OCI-LY1 (cell line): ENCODE measurements around the gene CFAP20DC.
"Not testable (repeated sequence)": the region's sequence is repeated elsewhere in the genome, so short reads cannot be mapped to it uniquely, and the experiment has no call there.

Source experiments
- H2AFZ ChIP-seq: fragments of 200-600 bp; sonication (generic), shearing (Covaris generic); 2 replicates; pipeline ENCODE4 v1.6.0; 2014; ENCODE audit warnings: antibody characterized with exemption, mild to moderate bottlenecking, low read length
- H3F3A ChIP-seq: fragments of 200-600 bp; sonication (generic), shearing (Covaris generic); 2 replicates; pipeline ENCODE4 v1.6.0; 2014; ENCODE audit warnings: mild to moderate bottlenecking, antibody characterized with exemption, low read length, moderate library complexity; ENCODE audit not compliant: insufficient read depth
- H3K27ac ChIP-seq: fragments of 200-600 bp; sonication (generic); 2 replicates; pipeline ENCODE4 v1.5.1; 2014; ENCODE audit warnings: low read length, mixed run types, mild to moderate bottlenecking, low read depth; ENCODE audit not compliant: poor library complexity, severe bottlenecking
- H3K27me3 ChIP-seq: fragments of 200-600 bp; sonication (generic); 2 replicates; pipeline ENCODE4 v1.6.0; 2014; ENCODE audit warnings: antibody characterized with exemption, mild to moderate bottlenecking, low read length, moderate library complexity; ENCODE audit not compliant: insufficient read depth
- H3K36me3 ChIP-seq: fragments of 200-600 bp; sonication (generic); 2 replicates; pipeline ENCODE4 v1.6.1; 2014; ENCODE audit warnings: mild to moderate bottlenecking, antibody characterized with exemption, low read length, moderate library complexity, mixed read lengths; ENCODE audit not compliant: insufficient read depth
- H3K4me1 ChIP-seq: fragments of 200-600 bp; sonication (generic); 2 replicates; pipeline ENCODE4 v1.5.1; 2014; ENCODE audit warnings: mild to moderate bottlenecking, low read length, moderate library complexity; ENCODE audit not compliant: insufficient read depth, severe bottlenecking
- H3K4me2 ChIP-seq: fragments of 200-600 bp; sonication (generic), shearing (Covaris generic); 2 replicates; pipeline ENCODE4 v1.6.1; 2014; ENCODE audit warnings: low read length
- H3K4me3 ChIP-seq: fragments of 200-600 bp; sonication (generic); 2 replicates; pipeline ENCODE4 v1.5.1; 2014; ENCODE audit warnings: low read length, low read depth, mild to moderate bottlenecking, mixed read lengths; ENCODE audit not compliant: poor library complexity, severe bottlenecking
- H3K79me2 ChIP-seq: fragments of 200-600 bp; shearing (Covaris generic); 2 replicates; pipeline ENCODE4 v1.6.1; 2016; ENCODE audit warnings: mixed run types, low read length, mixed read lengths; ENCODE audit not compliant: insufficient read depth
- H3K9ac ChIP-seq: fragments of 200-600 bp; sonication (generic), shearing (Covaris generic); 2 replicates; pipeline ENCODE4 v1.6.1; 2014; ENCODE audit warnings: mild to moderate bottlenecking, low read length, mixed read lengths
- H3K9me2 ChIP-seq: fragments of 200-600 bp; sonication (generic), shearing (Covaris generic); 2 replicates; pipeline ENCODE4 v1.6.1; 2014; ENCODE audit warnings: low read depth, mild to moderate bottlenecking, low read length, mixed read lengths
- H3K9me3 ChIP-seq: fragments of 200-600 bp; shearing (Covaris generic); 2 replicates; pipeline ENCODE4 v1.6.1; 2014; ENCODE audit warnings: low read length, mixed read lengths
- H4K20me1 ChIP-seq: fragments of 200-600 bp; sonication (generic), shearing (Covaris generic); 2 replicates; pipeline ENCODE4 v1.6.0; 2016; ENCODE audit warnings: mild to moderate bottlenecking, low read length; ENCODE audit not compliant: insufficient read depth
- EZH2 ChIP-seq: fragments of 200-600 bp; sonication (generic), shearing (Covaris generic); IDR thresholded peaks from 2 replicates; pipeline ENCODE4 v1.8.0; 2017; ENCODE audit warnings: borderline replicate concordance, mixed run types, mild to moderate bottlenecking, antibody characterized with exemption, low read length, moderate library complexity, mixed read lengths
- TF ChIP-seq, protein P1 (sequence below): fragments of 200-600 bp; sonication (generic), shearing (Covaris generic); IDR thresholded peaks from 2 replicates; pipeline ENCODE4 v1.5.1; 2017; ENCODE audit warnings: mild to moderate bottlenecking, antibody characterized with exemption, low read length, moderate library complexity, mixed read lengths

Gene CFAP20DC

DNA sequence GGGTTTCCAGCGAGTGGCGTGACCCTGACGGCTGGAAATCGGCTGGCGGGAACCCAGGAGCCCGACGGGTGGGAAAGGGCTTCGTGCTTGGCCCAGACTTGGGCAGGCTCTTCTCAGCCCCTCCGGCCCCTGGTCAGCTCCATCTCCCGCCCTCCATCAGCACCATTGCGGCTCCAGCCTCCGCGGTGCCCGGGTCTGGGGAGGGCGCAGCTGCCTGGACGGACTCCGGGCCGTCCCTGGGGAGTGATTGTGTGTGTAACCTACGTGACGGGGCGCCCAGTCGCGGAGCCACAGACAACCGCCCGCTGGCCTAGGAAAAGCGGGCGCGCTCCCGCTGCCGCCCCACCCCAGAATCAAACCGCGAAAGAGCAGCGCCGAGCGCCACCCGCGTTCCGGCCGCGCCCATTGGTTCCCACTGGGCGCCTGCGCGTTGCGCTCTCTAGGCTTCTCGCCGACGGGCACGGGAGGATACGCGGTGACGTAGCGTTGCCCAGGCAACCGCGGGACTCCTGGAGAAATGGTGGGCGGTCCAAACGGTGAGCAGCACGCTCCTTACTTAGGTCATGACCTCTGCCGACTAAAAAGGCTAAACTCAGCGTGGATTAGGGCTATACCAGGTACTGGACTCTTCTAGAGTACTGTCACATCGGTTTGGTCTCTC, at the start of gene CFAP20DC:
Gene CFAP20DC, minus strand, starts transcription at position 355 of the 661 bp plus-strand sequence. CDS start 394 bp downstream, outside the sequence.
- Histone ChIP-seq H4K20me1 (no peaks in the 10 kb centered on the region), H3K4me2 (peak within 1 kb of the TSS; percentile 62), H3K79me2 (no peaks in the 10 kb centered on the region), H3K27ac (no peak within 1 kb of the TSS), H3K27me3 (no peaks in the 10 kb centered on the region), H3K4me1 (peaks cover 12% of the 10 kb centered on the region), H3F3A (no peaks in the 10 kb centered on the region), H3K36me3 (no peaks in the 10 kb centered on the region), H3K9ac (peak within 1 kb of the TSS; percentile 54), H3K4me3 (peak within 1 kb of the TSS; percentile 64), H2AFZ (peak within 1 kb of the TSS; percentile 89), H3K9me3 (no peaks in the 10 kb centered on the region), H3K9me2 (no peaks in the 10 kb centered on the region)
- TF ChIP-seq, protein P1, sequence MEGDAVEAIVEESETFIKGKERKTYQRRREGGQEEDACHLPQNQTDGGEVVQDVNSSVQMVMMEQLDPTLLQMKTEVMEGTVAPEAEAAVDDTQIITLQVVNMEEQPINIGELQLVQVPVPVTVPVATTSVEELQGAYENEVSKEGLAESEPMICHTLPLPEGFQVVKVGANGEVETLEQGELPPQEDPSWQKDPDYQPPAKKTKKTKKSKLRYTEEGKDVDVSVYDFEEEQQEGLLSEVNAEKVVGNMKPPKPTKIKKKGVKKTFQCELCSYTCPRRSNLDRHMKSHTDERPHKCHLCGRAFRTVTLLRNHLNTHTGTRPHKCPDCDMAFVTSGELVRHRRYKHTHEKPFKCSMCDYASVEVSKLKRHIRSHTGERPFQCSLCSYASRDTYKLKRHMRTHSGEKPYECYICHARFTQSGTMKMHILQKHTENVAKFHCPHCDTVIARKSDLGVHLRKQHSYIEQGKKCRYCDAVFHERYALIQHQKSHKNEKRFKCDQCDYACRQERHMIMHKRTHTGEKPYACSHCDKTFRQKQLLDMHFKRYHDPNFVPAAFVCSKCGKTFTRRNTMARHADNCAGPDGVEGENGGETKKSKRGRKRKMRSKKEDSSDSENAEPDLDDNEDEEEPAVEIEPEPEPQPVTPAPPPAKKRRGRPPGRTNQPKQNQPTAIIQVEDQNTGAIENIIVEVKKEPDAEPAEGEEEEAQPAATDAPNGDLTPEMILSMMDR = no peak
- TF ChIP-seq EZH2 = no peak

- not testable (repeated sequence) for H2AFZ ChIP-seq, H3K9me2 ChIP-seq, H3K4me3 ChIP-seq, H3K4me1 ChIP-seq, H3K9me3 ChIP-seq, H3F3A ChIP-seq, H3K9ac ChIP-seq, H3K27ac ChIP-seq, H3K79me2 ChIP-seq, H3K27me3 ChIP-seq, H3K4me2 ChIP-seq, H4K20me1 ChIP-seq, H3K36me3 ChIP-seq
Observed at GRCh38 chr3:59098516-59098915, 48.7 kb upstream of the CFAP20DC start.

DNA sequence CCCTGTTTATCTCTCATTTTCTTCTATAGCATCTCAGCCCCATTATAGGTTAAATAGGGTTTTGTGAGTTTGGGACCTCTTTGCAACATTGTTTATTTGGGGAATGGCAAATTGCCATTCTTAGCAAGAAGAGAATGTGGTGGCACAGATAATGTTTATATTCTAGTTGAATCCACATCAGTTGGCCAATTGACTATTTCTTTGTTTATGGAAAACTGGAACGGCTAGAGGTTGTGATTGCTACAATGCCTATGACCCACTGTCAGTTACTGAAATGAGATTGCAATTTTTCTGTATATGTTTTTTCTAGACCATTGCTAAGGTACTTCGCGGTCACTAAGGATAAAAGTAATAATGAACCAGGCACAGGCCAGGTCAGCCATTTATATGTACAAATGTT, 44.6 kb upstream of the CFAP20DC start:
- Histone ChIP-seq H3K27ac (no peak overlapping the region), H3K9ac (no peak overlapping the region), H3F3A (no peaks in the 10 kb centered on the region), H3K79me2 (no peaks in the 10 kb centered on the region), H2AFZ (no peak overlapping the region), H3K36me3 (no peaks in the 10 kb centered on the region), H3K4me1 (no peaks in the 10 kb centered on the region), H4K20me1 (no peaks in the 10 kb centered on the region), H3K27me3 (no peaks in the 10 kb centered on the region), H3K4me2 (no peak overlapping the region), H3K4me3 (no peak overlapping the region), H3K9me2 (no peaks in the 10 kb centered on the region), H3K9me3 (no peaks in the 10 kb centered on the region)
- TF ChIP-seq, protein P1 = no peak
- TF ChIP-seq EZH2 = no peak

DNA sequence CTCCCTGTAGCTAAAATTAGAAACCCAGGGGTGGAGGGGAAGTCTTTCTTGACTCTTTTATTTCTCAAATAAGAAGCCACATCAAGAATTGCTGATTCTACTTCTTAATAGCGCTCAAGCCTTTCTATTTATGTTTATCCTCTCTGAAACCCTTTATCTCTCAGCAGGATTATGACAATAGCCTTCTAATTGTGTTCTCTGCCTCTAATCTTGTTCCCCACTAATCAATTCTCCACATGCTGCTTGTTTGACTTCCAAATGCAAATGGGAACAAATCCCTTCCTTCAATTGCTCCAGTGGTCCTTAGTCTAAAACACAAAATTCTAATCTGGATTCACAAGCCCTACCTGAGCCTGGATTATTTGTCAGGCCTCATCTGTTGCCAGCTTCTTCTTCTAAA, 43.7 kb upstream of the CFAP20DC start:
- H3K4me1 ChIP-seq = no peaks in the 10 kb centered on the region
- no peaks in the 10 kb centered on the region for H3K9me3 ChIP-seq
- H3K27ac ChIP-seq = no peak overlapping the region
- no peak overlapping the region for H2AFZ ChIP-seq
- no peak overlapping the region for H3K9ac ChIP-seq
- no peaks in the 10 kb centered on the region for H3K79me2 ChIP-seq
- TF ChIP-seq EZH2 = no peak
- TF ChIP-seq, protein P1 = no peak
- no peak overlapping the region for H3K4me2 ChIP-seq
- H3K27me3 ChIP-seq = no peaks in the 10 kb centered on the region
- no peak overlapping the region for H3K4me3 ChIP-seq
- no peaks in the 10 kb centered on the region for H4K20me1 ChIP-seq
- H3K36me3 ChIP-seq = no peaks in the 10 kb centered on the region
- H3K9me2 ChIP-seq = no peaks in the 10 kb centered on the region
- H3F3A ChIP-seq = no peaks in the 10 kb centered on the region
